ENCODE data around the gene PLK3. TPM values are rescaled to one million over a fixed set of nuclear protein-coding genes. Genes with fewer than 3 reads are reported as not detected.
"Not testable (repeated sequence)": the region's sequence is repeated elsewhere in the genome, so short reads cannot be mapped to it uniquely, and the experiment has no call there.

The PLK3 gene
- total RNA-seq, result 43.8 and 57.1 TPM in 2 replicates
- long read RNA-seq, partial matches to known transcripts, result 1 of 5 reads
- long read RNA-seq, other reads (novel, unspliced or antisense), result 3 of 5 reads

DNA sequence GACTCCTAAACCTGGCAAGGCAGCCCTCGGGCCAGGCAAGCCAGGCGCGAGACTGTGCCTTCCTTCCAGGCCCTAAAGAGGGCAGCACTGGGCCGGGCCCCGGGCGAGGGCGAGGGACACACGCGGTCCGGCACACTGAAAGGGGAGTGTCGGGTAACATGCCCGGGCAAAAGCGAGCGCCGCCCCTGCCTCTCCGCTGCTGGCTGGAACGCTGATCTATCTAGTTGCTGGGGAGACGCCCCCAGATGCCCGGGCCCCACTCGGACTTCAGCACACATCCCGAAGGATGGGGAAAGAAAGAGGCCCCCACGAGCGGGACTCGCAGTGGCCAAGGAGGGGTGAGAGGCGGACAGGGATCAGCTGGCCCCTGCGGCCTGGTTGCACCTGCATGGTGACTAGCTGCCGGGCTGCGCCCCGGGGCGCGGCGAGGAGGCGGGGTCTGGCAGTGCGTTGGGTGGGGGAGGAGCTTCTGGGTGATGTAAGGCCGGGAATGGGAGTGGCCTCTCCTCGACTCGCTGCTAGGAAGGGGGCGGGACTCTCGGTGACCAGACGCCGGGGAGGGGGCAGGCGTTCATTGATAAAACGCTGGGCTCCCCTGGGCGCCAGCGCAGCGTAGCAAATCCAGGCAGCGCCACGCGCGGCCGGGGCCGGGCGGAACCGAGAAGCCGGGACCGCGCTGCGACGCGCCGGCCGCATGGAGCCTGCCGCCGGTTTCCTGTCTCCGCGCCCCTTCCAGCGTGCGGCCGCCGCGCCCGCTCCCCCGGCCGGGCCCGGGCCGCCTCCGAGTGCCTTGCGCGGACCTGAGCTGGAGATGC is at the start of gene PLK3:
Gene PLK3 (plus strand): TSS at position 608 of the 815 bp plus-strand sequence. CDS start 87 bp downstream, at position 695.
- TF ChIP-seq CTCF (IDR thresholded peaks at IDR 0.05), result peak; percentile 94
- Mint-ChIP-seq H3K4me1 (ENCODE audit: unreplicated experiment) (peaks cover 26% of the 10 kb centered on the region), H3K27ac (ENCODE audit: unreplicated experiment) (peak within 1 kb of the TSS; percentile 98), H3K27me3 (ENCODE audit: unreplicated experiment) (no peaks in the 10 kb centered on the region), H3K4me3 (ENCODE audit: unreplicated experiment) (peak within 1 kb of the TSS; percentile 96), H3K9me3 (ENCODE audit: unreplicated experiment) (no peaks in the 10 kb centered on the region), H3K36me3 (ENCODE audit: unreplicated experiment) (peaks cover 19% of the 10 kb centered on the region)
- peak; percentile 99 for DNase-seq (ENCODE audit: extremely low spot score, unreplicated experiment)

DNA sequence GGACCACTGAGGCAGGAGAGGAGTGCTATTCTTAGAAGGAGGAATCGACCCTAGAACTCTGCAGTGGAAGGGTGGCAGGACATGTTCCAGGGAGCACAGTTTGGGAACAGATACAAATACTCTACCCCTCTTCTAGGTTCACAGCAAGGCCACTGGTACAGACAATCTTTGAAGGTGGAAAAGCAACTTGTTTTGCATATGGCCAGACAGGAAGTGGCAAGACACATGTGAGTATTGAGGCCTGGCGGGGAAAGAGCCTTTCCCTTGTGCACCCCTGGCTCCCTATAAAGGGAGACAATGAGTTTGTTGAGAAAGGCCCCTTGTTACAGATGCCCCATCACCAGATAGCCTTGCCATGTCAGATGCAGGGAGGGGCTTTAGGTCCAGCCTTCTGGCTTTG is 42.8 kb upstream of the PLK3 start:
- Mint-ChIP-seq H3K36me3 (ENCODE audit: unreplicated experiment) (no peaks in the 10 kb centered on the region), H3K27ac (ENCODE audit: unreplicated experiment) (no peak overlapping the region), H3K9me3 (ENCODE audit: unreplicated experiment) (no peaks in the 10 kb centered on the region), H3K27me3 (ENCODE audit: unreplicated experiment) (no peaks in the 10 kb centered on the region), H3K4me1 (ENCODE audit: unreplicated experiment) (no peaks in the 10 kb centered on the region), H3K4me3 (ENCODE audit: unreplicated experiment) (no peak overlapping the region)
- no peak for TF ChIP-seq CTCF (IDR thresholded peaks at IDR 0.05)
- no peak for DNase-seq (ENCODE audit: extremely low spot score, unreplicated experiment)

GRCh38 chr1:44759077-44759476 is 41.1 kb upstream of the PLK3 start:
- no peaks in the 10 kb centered on the region for H3K36me3 Mint-ChIP-seq (ENCODE audit: unreplicated experiment)
- H3K4me3 Mint-ChIP-seq (ENCODE audit: unreplicated experiment), result no peak overlapping the region
- no peak for TF ChIP-seq CTCF (IDR thresholded peaks at IDR 0.05)
- no peaks in the 10 kb centered on the region for H3K9me3 Mint-ChIP-seq (ENCODE audit: unreplicated experiment)
- no peaks in the 10 kb centered on the region for H3K4me1 Mint-ChIP-seq (ENCODE audit: unreplicated experiment)
- no peak overlapping the region for H3K27ac Mint-ChIP-seq (ENCODE audit: unreplicated experiment)
- H3K27me3 Mint-ChIP-seq (ENCODE audit: unreplicated experiment), result no peaks in the 10 kb centered on the region
- DNase-seq (ENCODE audit: extremely low spot score, unreplicated experiment), result no peak

DNA sequence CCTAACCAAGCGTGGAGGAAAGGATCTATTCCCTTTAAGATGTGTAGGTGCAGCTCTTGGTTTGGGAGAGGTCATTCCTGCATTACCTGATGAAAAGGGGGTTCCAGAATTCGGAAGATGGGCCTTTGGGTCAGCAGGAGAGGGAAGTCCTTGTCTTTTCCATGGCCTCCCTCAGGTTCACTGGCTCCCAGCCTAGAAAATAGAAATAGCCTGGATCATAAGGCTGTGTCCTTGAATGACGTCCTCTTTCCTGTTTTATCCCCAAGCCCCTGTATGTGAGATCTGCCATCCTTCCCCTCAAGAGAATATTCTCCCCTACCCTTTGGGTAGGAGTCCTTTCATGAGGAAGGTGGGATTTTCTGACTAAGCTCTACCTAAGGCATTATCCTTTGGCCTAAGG is 39.3 kb upstream of the PLK3 start:
- H3K4me1 Mint-ChIP-seq (ENCODE audit: unreplicated experiment), result no peaks in the 10 kb centered on the region
- no peak overlapping the region for H3K4me3 Mint-ChIP-seq (ENCODE audit: unreplicated experiment)
- no peaks in the 10 kb centered on the region for H3K9me3 Mint-ChIP-seq (ENCODE audit: unreplicated experiment)

DNA sequence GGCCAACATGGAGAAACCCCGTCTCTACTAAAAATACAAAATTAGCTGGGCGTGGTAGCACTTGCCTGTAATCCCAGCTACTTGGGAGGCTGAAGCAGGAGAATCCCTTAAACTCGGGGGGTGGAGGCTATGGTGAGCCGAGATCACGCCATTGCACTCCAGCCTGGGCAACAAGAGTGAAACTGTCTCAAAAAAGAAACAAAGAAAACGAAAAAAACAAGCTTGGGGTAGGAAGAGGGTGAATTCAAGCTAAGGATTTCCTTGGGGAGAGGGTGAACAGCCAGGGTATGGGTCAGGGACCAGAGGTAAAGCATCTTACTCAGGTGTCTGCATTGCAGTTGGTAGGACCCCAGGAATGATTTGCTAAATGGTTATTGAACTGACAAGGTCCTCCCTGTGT is 33.8 kb upstream of the PLK3 start:
- not testable (repeated sequence) for H3K27me3 Mint-ChIP-seq (ENCODE audit: unreplicated experiment); H3K27ac Mint-ChIP-seq (ENCODE audit: unreplicated experiment); H3K36me3 Mint-ChIP-seq (ENCODE audit: unreplicated experiment); H3K4me3 Mint-ChIP-seq (ENCODE audit: unreplicated experiment); H3K4me1 Mint-ChIP-seq (ENCODE audit: unreplicated experiment); H3K9me3 Mint-ChIP-seq (ENCODE audit: unreplicated experiment); DNase-seq (ENCODE audit: extremely low spot score, unreplicated experiment)

More for the DNA sequence above, 39.3 kb upstream of the PLK3 start:
- no peaks in the 10 kb centered on the region for H3K27me3 Mint-ChIP-seq (ENCODE audit: unreplicated experiment)
- no peak overlapping the region for H3K27ac Mint-ChIP-seq (ENCODE audit: unreplicated experiment)
- DNase-seq (ENCODE audit: extremely low spot score, unreplicated experiment), result no peak
- TF ChIP-seq CTCF (IDR thresholded peaks at IDR 0.05), result no peak
- H3K36me3 Mint-ChIP-seq (ENCODE audit: unreplicated experiment), result no peaks in the 10 kb centered on the region

Measured in osteocyte (in vitro differentiated cells).